ENCODE measurements around the gene PLCH1. TPM values are rescaled to one million over a fixed set of nuclear protein-coding genes. Genes with fewer than 3 reads are reported as not detected.

The PLCH1 gene
- polyA plus RNA-seq, 1 donor (not counting 4 experiments of a cell fraction or from before 2014, with no cell fraction given), result 0.05 TPM

DNA sequence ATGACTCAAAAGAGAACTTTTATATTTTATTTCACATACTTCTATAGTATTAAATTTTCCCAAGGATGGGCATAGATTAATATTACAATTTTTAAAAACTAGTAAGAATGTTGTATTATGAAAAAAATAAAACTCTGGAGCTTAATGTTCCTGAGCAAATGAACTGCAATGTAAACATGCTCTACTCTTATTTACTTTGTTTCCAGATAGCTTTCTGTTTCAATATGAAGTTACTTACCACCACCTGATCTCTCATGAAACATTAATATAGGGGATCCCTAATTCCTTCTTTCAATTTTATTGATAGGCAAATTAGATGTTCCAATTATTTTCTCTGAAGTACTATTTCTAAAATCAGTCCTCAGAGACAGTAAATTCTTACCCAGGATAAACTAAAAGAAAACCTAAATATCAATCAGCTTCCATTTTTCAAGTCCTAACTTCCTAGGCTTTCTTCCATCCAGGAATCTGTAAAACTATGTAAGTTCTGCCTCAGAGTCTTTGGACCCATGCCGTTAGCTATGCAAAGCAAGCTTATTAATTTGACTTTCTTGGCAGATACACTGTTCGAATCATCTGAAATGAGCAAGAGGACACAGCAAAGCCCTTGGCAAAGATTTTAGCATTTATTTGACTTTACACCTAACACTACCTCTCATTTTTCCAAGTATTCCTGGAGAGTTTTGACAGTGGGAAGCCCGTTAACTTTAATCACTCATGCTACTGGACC, 93.2 kb downstream of the PLCH1 start:
- Histone ChIP-seq H3K4me1 (ENCODE audit: control insufficient read depth, extremely low read depth, insufficient read depth, low read length) (no peaks in the 10 kb centered on the region), H3K4me3 (ENCODE audit: control insufficient read depth in 2 of 3, extremely low read depth in 1 of 3, insufficient read depth in 2 of 3, low read depth in 1 of 3, low read length in 3 of 3) (no peak overlapping the region), H3K9me1 (ENCODE audit: control insufficient read depth, extremely low read depth, insufficient read depth, low read length) (no peaks in the 10 kb centered on the region), H3K4me2 (ENCODE audit: control insufficient read depth, extremely low read depth, insufficient read depth, low read depth, low read length) (no peak overlapping the region), H3K9me3 (ENCODE audit: control insufficient read depth, low read depth, low read length) (no peaks in the 10 kb centered on the region), H3K79me2 (ENCODE audit: control insufficient read depth, insufficient read depth, low read length) (no peaks in the 10 kb centered on the region), H2AFZ (ENCODE audit: control insufficient read depth, low read length) (no peak overlapping the region), H3K27me3 (ENCODE audit: control insufficient read depth, extremely low read depth, insufficient read depth, low read length) (no peaks in the 10 kb centered on the region), H3K36me3 (ENCODE audit: control insufficient read depth in 2 of 2, extremely low read depth in 1 of 2, insufficient read depth in 2 of 2, low read length in 2 of 2) (no peaks in the 10 kb centered on the region), H3K27ac (ENCODE audit: control insufficient read depth, insufficient read depth, low read length) (no peak overlapping the region), H4K20me1 (ENCODE audit: control insufficient read depth, extremely low read depth, insufficient read depth, low read length) (no peaks in the 10 kb centered on the region), H3K9ac (ENCODE audit: control insufficient read depth, extremely low read depth, insufficient read depth, low read length) (no peak overlapping the region)
- no peak for TF ChIP-seq CTCF (optimal IDR thresholded peaks at IDR 0.05 in 1 of 3, IDR thresholded peaks at IDR 0.05 in 1 of 3, conservative IDR thresholded peaks at IDR 0.05 in 1 of 3; ENCODE audit: extremely low read depth in 1 of 3, insufficient read depth in 2 of 3, low read length in 3 of 3)
- no peak for TF ChIP-seq EZH2 (IDR thresholded peaks at IDR 0.05; ENCODE audit: low read length)
- FAIRE-seq (no peak), DNase-seq (ENCODE audit: low read depth, low spot score) (no peak)
- dilution Hi-C loops (cut with MboI; ENCODE audit: extremely low pct_ligation_motif_present, low sequenced_read_pairs), result no loop called here

- Histone ChIP-seq H3K27me3 (ENCODE audit: control insufficient read depth, extremely low read depth, insufficient read depth, low read length) (no peaks in the 10 kb centered on the region), H3K9me3 (ENCODE audit: control insufficient read depth, low read depth, low read length) (no peaks in the 10 kb centered on the region), H3K9ac (ENCODE audit: control insufficient read depth, extremely low read depth, insufficient read depth, low read length) (no peak overlapping the region), H3K9me1 (ENCODE audit: control insufficient read depth, extremely low read depth, insufficient read depth, low read length) (no peaks in the 10 kb centered on the region), H3K27ac (ENCODE audit: control insufficient read depth, insufficient read depth, low read length) (no peak overlapping the region), H4K20me1 (ENCODE audit: control insufficient read depth, extremely low read depth, insufficient read depth, low read length) (no peaks in the 10 kb centered on the region), H3K4me2 (ENCODE audit: control insufficient read depth, extremely low read depth, insufficient read depth, low read depth, low read length) (no peak overlapping the region), H3K79me2 (ENCODE audit: control insufficient read depth, insufficient read depth, low read length) (no peaks in the 10 kb centered on the region), H3K4me1 (ENCODE audit: control insufficient read depth, extremely low read depth, insufficient read depth, low read length) (no peaks in the 10 kb centered on the region), H2AFZ (ENCODE audit: control insufficient read depth, low read length) (no peak overlapping the region), H3K36me3 (ENCODE audit: control insufficient read depth in 2 of 2, extremely low read depth in 1 of 2, insufficient read depth in 2 of 2, low read length in 2 of 2) (no peaks in the 10 kb centered on the region), H3K4me3 (ENCODE audit: control insufficient read depth in 2 of 3, extremely low read depth in 1 of 3, insufficient read depth in 2 of 3, low read depth in 1 of 3, low read length in 3 of 3) (no peak overlapping the region)
- DNase-seq (ENCODE audit: low read depth, low spot score), result no peak
- dilution Hi-C loops (cut with MboI; ENCODE audit: extremely low pct_ligation_motif_present, low sequenced_read_pairs), result no loop called here
- no peak for FAIRE-seq
- TF ChIP-seq CTCF (optimal IDR thresholded peaks at IDR 0.05 in 1 of 3, IDR thresholded peaks at IDR 0.05 in 1 of 3, conservative IDR thresholded peaks at IDR 0.05 in 1 of 3; ENCODE audit: extremely low read depth in 1 of 3, insufficient read depth in 2 of 3, low read length in 3 of 3) (no peak), EZH2 (IDR thresholded peaks at IDR 0.05; ENCODE audit: low read length) (no peak)
These were observed 96.8 kb downstream of the PLCH1 start for GRCh38 chr3:155648013-155648591.
